Stimulated activated CD4-positive, alpha-beta T cell treated with anti-CD3 and anti-CD28 coated beads, Interleukin-2, amount 100 ng/mL, for 48 hours (primary cell): ENCODE results near the gene SLC16A13.
"Not testable (repeated sequence)": the region's sequence is repeated elsewhere in the genome, so short reads cannot be mapped to it uniquely, and the experiment has no call there.

ENCODE experiments used
- DNase-seq, 2 donors: peaks; one replicate each; pipeline ENCODE4 v3.0.0-alpha.2; 2020

Gene SLC16A13

GRCh38 chr17:7034955-7035590 lies 742 bp upstream of the SLC16A13 start:
- no peak for DNase-seq

GRCh38 chr17:7038025-7038862 lies 2.4 kb downstream of the SLC16A13 start:
- no peak for DNase-seq

- no peak for DNase-seq
Observed at GRCh38 chr17:7039832-7040231, 4.0 kb downstream of the SLC16A13 start.

- DNase-seq: no peak
Observed at GRCh38 chr17:7041607-7042500, 6.0 kb downstream of the SLC16A13 start.

GRCh38 chr17:7042501-7043181 lies 6.8 kb downstream of the SLC16A13 start:
- peak in 1 of 2 donors; percentile 52 for DNase-seq

GRCh38 chr17:7043182-7043496 lies 7.3 kb downstream of the SLC16A13 start:
- no peak for DNase-seq

- peak in 1 of 2 donors; percentile 20 for DNase-seq
Observed at GRCh38 chr17:7043497-7044198, 7.8 kb downstream of the SLC16A13 start, which contains the start of gene SLC16A11. SLC16A11 (minus strand) TSS chr17:7044092; CDS start chr17:7043513, 579 bp downstream.

GRCh38 chr17:7045492-7046126 lies 9.8 kb downstream of the SLC16A13 start:
- DNase-seq: peak in 1 of 2 donors; percentile 35

- peak in 1 of 2 donors; percentile 30 for DNase-seq
Observed at GRCh38 chr17:7046127-7046724, 10.4 kb downstream of the SLC16A13 start.

- DNase-seq: peak; percentile 54
Observed at GRCh38 chr17:7046725-7047397, 11.0 kb downstream of the SLC16A13 start.

- DNase-seq: no peak
Observed at GRCh38 chr17:7047566-7047965, 11.8 kb downstream of the SLC16A13 start.

- DNase-seq: no peak
Observed at GRCh38 chr17:7048968-7049367, 13.2 kb downstream of the SLC16A13 start.

GRCh38 chr17:7050583-7050982 lies 14.8 kb downstream of the SLC16A13 start:
- DNase-seq: not testable (repeated sequence)

GRCh38 chr17:7056386-7056785 lies 20.6 kb downstream of the SLC16A13 start:
- no peak for DNase-seq

- DNase-seq: no peak
Observed at GRCh38 chr17:7058831-7059447, 23.1 kb downstream of the SLC16A13 start.

GRCh38 chr17:7060165-7060891 lies 24.5 kb downstream of the SLC16A13 start:
- DNase-seq: peak; percentile 38 to 41

- no peak for DNase-seq
Observed at GRCh38 chr17:7063518-7064094, 27.8 kb downstream of the SLC16A13 start.

GRCh38 chr17:7064261-7064660 lies 28.4 kb downstream of the SLC16A13 start:
- no peak for DNase-seq

GRCh38 chr17:7067198-7067597 lies 31.4 kb downstream of the SLC16A13 start:
- DNase-seq: no peak
